H9 (cell line): ENCODE data around the gene LIMS2. TPM values are rescaled to one million over a fixed set of nuclear protein-coding genes. Genes with fewer than 3 reads are reported as not detected.

Source experiments
- DNase-seq: peaks from one replicate; pipeline ENCODE4 v3.0.0-alpha.2; 2017
- H2AFZ ChIP-seq: one replicate; pipeline ENCODE4 v1.6.1; 2013; ENCODE audit warnings: mild to moderate bottlenecking, low read length, control low read depth, moderate library complexity
- H2AK5ac ChIP-seq: 2 replicates; pipeline ENCODE4 v1.6.1; 2013; ENCODE audit warnings: low read length, control low read depth, mixed read lengths; ENCODE audit not compliant: insufficient read length
- H2BK120ac ChIP-seq: one replicate; pipeline ENCODE4 v1.6.1; 2013; ENCODE audit warnings: low read depth, mild to moderate bottlenecking, low read length, control low read depth, inconsistent platforms; ENCODE audit not compliant: poor library complexity, severe bottlenecking
- H2BK12ac ChIP-seq: 2 replicates; pipeline ENCODE4 v1.6.1; 2013; ENCODE audit warnings: low read length, control low read depth, mixed read lengths, low read depth; ENCODE audit not compliant: insufficient read length
- H2BK15ac ChIP-seq: 2 replicates; pipeline ENCODE4 v1.6.1; 2013; ENCODE audit warnings: low read depth, low read length, control low read depth
- H2BK20ac ChIP-seq: one replicate; pipeline ENCODE4 v1.6.1; 2013; ENCODE audit warnings: low read depth, mild to moderate bottlenecking, low read length, control low read depth, inconsistent platforms; ENCODE audit not compliant: poor library complexity, severe bottlenecking
- H2BK5ac ChIP-seq: 2 replicates; pipeline ENCODE4 v1.6.1; 2013; ENCODE audit warnings: low read length, control low read depth, mixed read lengths; ENCODE audit not compliant: insufficient read length
- H3K14ac ChIP-seq: 2 replicates; pipeline ENCODE4 v1.6.1; 2013; ENCODE audit warnings: low read length, control low read depth; ENCODE audit not compliant: insufficient read depth
- H3K18ac ChIP-seq: 2 replicates; pipeline ENCODE4 v1.6.1; 2013; ENCODE audit warnings: low read depth, mild to moderate bottlenecking, mixed read lengths, low read length, control low read depth; ENCODE audit not compliant: insufficient read length
- H3K23ac ChIP-seq: 2 replicates; pipeline ENCODE4 v1.6.1; 2013; ENCODE audit warnings: low read length, control low read depth, mixed read lengths, low read depth; ENCODE audit not compliant: insufficient read length
- H3K23me2 ChIP-seq: 2 replicates; pipeline ENCODE4 v1.6.1; 2013; ENCODE audit warnings: low read depth, mild to moderate bottlenecking, mixed read lengths, low read length, control low read depth; ENCODE audit not compliant: insufficient read length, poor library complexity, severe bottlenecking
- H3K27ac ChIP-seq: 2 replicates; pipeline ENCODE4 v1.5.1; 2013; ENCODE audit warnings: low read length, control low read depth, mixed read lengths, low read depth; ENCODE audit not compliant: insufficient read length
- H3K27me3 ChIP-seq: 2 replicates; pipeline ENCODE4 v1.6.1; 2013; ENCODE audit warnings: low read length, control low read depth, inconsistent platforms; ENCODE audit not compliant: insufficient read depth
- H3K4ac ChIP-seq: 2 replicates; pipeline ENCODE4 v1.6.1; 2013; ENCODE audit warnings: low read depth, mild to moderate bottlenecking, control low read depth, inconsistent platforms, low read length, moderate library complexity
- H3K4me1 ChIP-seq: 2 replicates; pipeline ENCODE4 v1.6.1; 2013; ENCODE audit warnings: low read length, control low read depth, inconsistent platforms; ENCODE audit not compliant: insufficient read depth
- H3K4me2 ChIP-seq: 2 replicates; pipeline ENCODE4 v1.6.1; 2013; ENCODE audit warnings: low read length, control low read depth, mixed read lengths; ENCODE audit not compliant: insufficient read length, insufficient read depth
- H3K56ac ChIP-seq: 2 replicates; pipeline ENCODE4 v1.6.1; 2013; ENCODE audit warnings: low read depth, mild to moderate bottlenecking, mixed read lengths, low read length, control low read depth; ENCODE audit not compliant: insufficient read length
- H3K79me1 ChIP-seq: 2 replicates; pipeline ENCODE4 v1.6.1; 2013; ENCODE audit warnings: low read depth, mild to moderate bottlenecking, moderate library complexity, low read length, control low read depth, inconsistent platforms; ENCODE audit not compliant: insufficient read depth, poor library complexity, severe bottlenecking
- H3K79me2 ChIP-seq: 2 replicates; pipeline ENCODE4 v1.6.1; 2013; ENCODE audit warnings: low read length, control low read depth, inconsistent platforms; ENCODE audit not compliant: insufficient read depth
- H3K9ac ChIP-seq: 2 replicates; pipeline ENCODE4 v1.6.1; 2013; ENCODE audit warnings: low read length, control low read depth, mixed read lengths; ENCODE audit not compliant: insufficient read length; ENCODE audit errors: extremely low read depth
- H3K9me3 ChIP-seq: one replicate; pipeline ENCODE4 v1.6.1; 2013; ENCODE audit warnings: low read depth, low read length, inconsistent platforms; ENCODE audit not compliant: control insufficient read depth
- H3T11ph ChIP-seq: one replicate; pipeline ENCODE4 v1.6.1; 2013; ENCODE audit warnings: mild to moderate bottlenecking, low read length, control low read depth, inconsistent platforms
- H4K20me1 ChIP-seq: one replicate; pipeline ENCODE4 v1.6.1; 2013; ENCODE audit not compliant: control insufficient read depth, insufficient read length, insufficient read depth
- H4K5ac ChIP-seq: 2 replicates; pipeline ENCODE4 v1.6.1; 2013; ENCODE audit warnings: low read depth, mild to moderate bottlenecking, mixed read lengths, low read length, control low read depth; ENCODE audit not compliant: insufficient read length
- H4K8ac ChIP-seq: replicated peaks from 2 replicates; pipeline ENCODE4 v1.6.1; 2013; ENCODE audit warnings: low read length, control low read depth, mixed read lengths, low read depth; ENCODE audit not compliant: insufficient read length
- H4K91ac ChIP-seq: 2 replicates; pipeline ENCODE4 v1.6.1; 2013; ENCODE audit warnings: low read depth, mild to moderate bottlenecking, moderate library complexity, mixed read lengths, low read length, control low read depth; ENCODE audit not compliant: insufficient read length
- H3K27ac Mint-ChIP-seq, 3 experiments: 2 replicates in 2 of 3; 3 replicates in 1 of 3; pipeline ENCODE4 v1.8.0; 2020 to 2021; ENCODE audit warnings: mixed read lengths in 3 of 3, mild to moderate bottlenecking in 1 of 3, moderate library complexity in 1 of 3
- H3K27me3 Mint-ChIP-seq: 2 replicates; pipeline ENCODE4 v1.8.0; 2021; ENCODE audit warnings: low read depth, mild to moderate bottlenecking, moderate library complexity, mixed read lengths
- H3K36me3 Mint-ChIP-seq, 3 experiments: 2 replicates in 2 of 3; 3 replicates in 1 of 3; pipeline ENCODE4 v1.8.0; 2020 to 2021; ENCODE audit warnings: low read depth in 3 of 3, mixed read lengths in 3 of 3; ENCODE audit not compliant: insufficient read depth in 1 of 3
- H3K4me1 Mint-ChIP-seq, 2 experiments: 2 replicates each; pipeline ENCODE4 v1.8.0; 2020; ENCODE audit warnings: mixed read lengths in 2 of 2
- H3K4me3 Mint-ChIP-seq, 2 experiments: 2 replicates in 1 of 2; 3 replicates in 1 of 2; pipeline ENCODE4 v1.8.0; 2020 to 2021; ENCODE audit warnings: mild to moderate bottlenecking in 2 of 2, mixed read lengths in 2 of 2, moderate library complexity in 1 of 2
- H3K9me3 Mint-ChIP-seq, 2 experiments: 2 replicates in 1 of 2; 3 replicates in 1 of 2; pipeline ENCODE4 v1.8.0; 2020; ENCODE audit warnings: mild to moderate bottlenecking in 2 of 2, mixed read lengths in 2 of 2, moderate library complexity in 1 of 2
- CTCF ChIP-seq: fragments of 200-600 bp; sonication (generic); conservative IDR thresholded peaks from 3 replicates; pipeline ENCODE4 v1.8.0; 2021; ENCODE audit warnings: antibody characterized with exemption, mild to moderate bottlenecking
- WGBS: extraction: QIAGEN DNeasy Blood & Tissue Kit; methylation state at CpG from one replicate; pipeline ENCODE4 v1.1.7; 2013; ENCODE audit warnings: missing lambda C conversion rate, low lambda C conversion rate, mixed read lengths; ENCODE audit not compliant: insufficient read length; ENCODE audit errors: extremely low coverage; 5-methylcytosine and 5-hydroxymethylcytosine counted together
- total RNA-seq: library from RNA; stranded (reverse); gene quantifications from 2 replicates; pipeline ENCODE4 v1.2.1, GENCODE V29; 2021

The LIMS2 gene
- total RNA-seq, 1 experiment from 2014 or later: 5.9 TPM

GRCh38 chr2:127627740-127628571 is 47.4 kb downstream of the LIMS2 start:
- H3K27ac ChIP-seq: no peak overlapping the region
- no peak for DNase-seq
- no peak overlapping the region for H4K91ac ChIP-seq
- no peaks in the 10 kb centered on the region for H3K9me3 Mint-ChIP-seq
- H3K56ac ChIP-seq: no peak overlapping the region
- H3K23me2 ChIP-seq: no peaks in the 10 kb centered on the region
- no peak overlapping the region for H2BK120ac ChIP-seq
- no peaks in the 10 kb centered on the region for H3K27me3 ChIP-seq
- no peak overlapping the region for H2BK15ac ChIP-seq
- peaks cover 0 to 4% of the 10 kb centered on the region in 2 experiments; a peak in 2 of 4 replicates for H3K4me1 Mint-ChIP-seq
- no peak overlapping the region for H2BK5ac ChIP-seq
- no peak overlapping the region for H3K18ac ChIP-seq
- no peak overlapping the region for H3K4ac ChIP-seq
- H3K27me3 Mint-ChIP-seq: no peaks in the 10 kb centered on the region; the same call in 1 of the 2 replicates
- H2BK20ac ChIP-seq: no peak overlapping the region
- H2BK12ac ChIP-seq: no peak overlapping the region
- no peak overlapping the region for H3K4me3 Mint-ChIP-seq
- TF ChIP-seq CTCF: no peak
- no peaks in the 10 kb centered on the region; a peak in 1 of 7 replicates for H3K36me3 Mint-ChIP-seq
- H3T11ph ChIP-seq: no peak overlapping the region
- no peaks in the 10 kb centered on the region for H3K79me1 ChIP-seq
- H3K23ac ChIP-seq: no peak overlapping the region
- no peak overlapping the region for H3K27ac Mint-ChIP-seq
- H4K20me1 ChIP-seq: no peaks in the 10 kb centered on the region
- H3K4me1 ChIP-seq: no peaks in the 10 kb centered on the region
- no peaks in the 10 kb centered on the region for H3K79me2 ChIP-seq
- H3K14ac ChIP-seq: no peak overlapping the region; the same call in 1 of the 2 replicates
- WGBS: no CpG with 5 or more reads among the region's 18 CpGs
- no peak overlapping the region for H4K8ac ChIP-seq
- H3K9me3 ChIP-seq: no peaks in the 10 kb centered on the region
- H3K9ac ChIP-seq: no peak overlapping the region
- no peak overlapping the region for H2AFZ ChIP-seq
- no peak overlapping the region for H3K4me2 ChIP-seq
- no peak overlapping the region for H4K5ac ChIP-seq
- no peak overlapping the region for H2AK5ac ChIP-seq
